Endothelial cell of umbilical vein (primary cell): ENCODE results near the gene KIAA1671. TPM values are rescaled to one million over a fixed set of nuclear protein-coding genes. Genes with fewer than 3 reads are reported as not detected.

Experiments
- BruUV-seq: library from RNA; stranded (reverse); fragments of 400-500 nt; replicated peaks from 2 replicates; lab custom pipeline; 2021; lab: Mats Ljungman, UMichigan
- CTCF ChIA-PET: fragments of 300-600, 350-600 bp; sonication (Branson Sonifier 250); formaldehyde crosslinking; loops from one replicate; lab custom pipeline; 2021; ENCODE audit warnings: antibody characterized with exemption, inconsistent platforms; lab: Charles Lee
- POLR2A ChIA-PET: fragments of 300-600, 350-600 bp; sonication (Branson Sonifier 250); formaldehyde crosslinking; loops from one replicate; lab custom pipeline; 2021; ENCODE audit warnings: antibody characterized with exemption, inconsistent platforms; lab: Charles Lee
- DNase-seq: peaks from one replicate; pipeline ENCODE4 v3.0.0-alpha.2; 2011; ENCODE audit warnings: low read depth, low spot score
- FAIRE-seq: peaks from 2 replicates; lab custom pipeline; 2011; peaks lifted over from hg19 to GRCh38; lab: Jason Lieb, UNC
- H2AFZ ChIP-seq: 2 replicates; pipeline ENCODE4 v1.6.0; 2012; ENCODE audit warnings: low read depth, low read length, control low read depth, inconsistent platforms
- H3K27ac ChIP-seq: 2 replicates; pipeline ENCODE4 v1.5.1; 2011; ENCODE audit warnings: low read depth, mild to moderate bottlenecking, control low read depth, low read length, moderate library complexity; ENCODE audit not compliant: insufficient read depth
- H3K27me3 ChIP-seq, 2 experiments: 2 replicates each; pipeline versions ENCODE4 v1.6.0 to v1.6.1; 2011; ENCODE audit warnings: low read length in 2 of 2, mixed read lengths in 1 of 2; ENCODE audit not compliant: control insufficient read depth in 2 of 2, insufficient read depth in 2 of 2
- H3K36me3 ChIP-seq, 2 experiments: 2 replicates in 1 of 2; 3 replicates in 1 of 2; pipeline ENCODE4 v1.5.1; 2011; ENCODE audit warnings: low read length in 2 of 2, mild to moderate bottlenecking in 1 of 2, moderate library complexity in 1 of 2; ENCODE audit not compliant: control insufficient read depth in 2 of 2, insufficient read depth in 2 of 2; ENCODE audit errors: extremely low read depth in 1 of 2
- H3K4me1 ChIP-seq: 3 replicates; pipeline ENCODE4 v1.5.1; 2011; ENCODE audit warnings: mild to moderate bottlenecking, low read length; ENCODE audit not compliant: control insufficient read depth, insufficient read depth; ENCODE audit errors: extremely low read depth
- H3K4me2 ChIP-seq: 2 replicates; pipeline ENCODE4 v1.6.1; 2011; ENCODE audit warnings: low read length, control low read depth, mixed read lengths; ENCODE audit not compliant: insufficient read depth
- H3K4me3 ChIP-seq, 3 experiments: fragments of 200-600 bp in 1 of 3; sonication (generic), shearing (Covaris generic) in 1 of 3; replicated peaks in 1 of 3; 2 replicates each; pipeline ENCODE4 v1.5.1; 2011 to 2016; ENCODE audit warnings: control low read depth in 3 of 3, low read length in 3 of 3, mild to moderate bottlenecking in 2 of 3, inconsistent platforms in 1 of 3, low read depth in 1 of 3, moderate library complexity in 1 of 3; ENCODE audit not compliant: insufficient read depth in 1 of 3
- H3K79me2 ChIP-seq: 2 replicates; pipeline ENCODE4 v1.6.0; 2012; ENCODE audit warnings: low read length, inconsistent platforms; ENCODE audit not compliant: control insufficient read depth, insufficient read depth
- H3K9ac ChIP-seq: replicated peaks from 2 replicates; pipeline ENCODE3; 2011; ENCODE audit warnings: low read length, control low read depth; ENCODE audit not compliant: insufficient read depth; ENCODE audit errors: extremely low read depth
- H3K9me1 ChIP-seq: replicated peaks from 3 replicates; pipeline ENCODE4 v1.6.0; 2011; ENCODE audit warnings: mild to moderate bottlenecking, low read length; ENCODE audit not compliant: control insufficient read depth, insufficient read depth; ENCODE audit errors: extremely low read depth
- H3K9me3 ChIP-seq: replicated peaks from 2 replicates; pipeline ENCODE4 v1.5.1; 2012; ENCODE audit warnings: low read length, inconsistent platforms; ENCODE audit not compliant: control insufficient read depth, insufficient read depth
- H4K20me1 ChIP-seq: replicated peaks from 2 replicates; pipeline ENCODE3; 2011; ENCODE audit warnings: mild to moderate bottlenecking, low read length; ENCODE audit not compliant: control insufficient read depth, insufficient read depth; ENCODE audit errors: extremely low read depth
- EZH2 ChIP-seq: IDR thresholded peaks from 2 replicates; pipeline ENCODE4 v1.6.1; 2012; ENCODE audit warnings: borderline replicate concordance, low read depth, mild to moderate bottlenecking, moderate library complexity, low read length, inconsistent platforms; ENCODE audit not compliant: severe bottlenecking
- FOS ChIP-seq: IDR thresholded peaks from 2 replicates; pipeline ENCODE4 v1.6.1; 2011; ENCODE audit warnings: mild to moderate bottlenecking, low read length, moderate library complexity, borderline replicate concordance; ENCODE audit not compliant: insufficient read depth
- GATA2 ChIP-seq: IDR thresholded peaks from 2 replicates; pipeline ENCODE4 v1.7.0; 2011; ENCODE audit warnings: low read depth, mild to moderate bottlenecking, moderate library complexity, mixed read lengths, low read length; ENCODE audit not compliant: insufficient read length, insufficient read depth
- JUN ChIP-seq: IDR thresholded peaks from 2 replicates; pipeline ENCODE4 v1.6.1; 2011; ENCODE audit warnings: borderline replicate concordance, low read depth; ENCODE audit not compliant: insufficient read length, insufficient read depth
- MYC ChIP-seq: IDR thresholded peaks from one replicate; pipeline ENCODE4 v1.6.1; 2011; ENCODE audit warnings: mild to moderate bottlenecking, low read depth, low read length
- POLR2A ChIP-seq: IDR thresholded peaks from 2 replicates; pipeline ENCODE4 v1.6.1; 2012; ENCODE audit warnings: low read depth, mild to moderate bottlenecking, control low read depth, low read length
- POLR2AphosphoS5 ChIP-seq: IDR thresholded peaks from 2 replicates; pipeline ENCODE4 v1.6.1; 2012; ENCODE audit warnings: low read depth, mild to moderate bottlenecking, control low read depth, low read length, moderate library complexity; ENCODE audit not compliant: insufficient read depth
- dilution Hi-C: fragments of 300-500 bp; cut with MboI; formaldehyde crosslinking; loops from one replicate; pipeline ENCODE4 v1.15.0; 2019; ENCODE audit warnings: low sequenced_read_pairs; ENCODE audit not compliant: extremely low pct_ligation_motif_present
- intact Hi-C: fragments of 100-400 bp; cut with micrococcal nuclease; formaldehyde crosslinking; loops from one replicate; pipeline ENCODE4 v1.10.0; 2022
- polyA plus RNA-seq, 4 experiments: library from polyadenylated mRNA; depleted of rRNA in 3 of 4; stranded (reverse) in 3 of 4; unstranded in 1 of 4; fragments of >200 nt; gene quantifications; 2 replicates each; pipeline versions ENCODE4 v1.2.1 to v1.2.3, GENCODE V29; 2011 to 2012; ENCODE audit warnings: missing spikeins in 1 of 4
- total RNA-seq: library from RNA; stranded (reverse); gene quantifications from 2 replicates; pipeline ENCODE4 v1.2.3, GENCODE V29; 2021
- TF ChIP-seq, protein P1 (sequence below): IDR thresholded peaks from 2 replicates; pipeline ENCODE4 v1.6.1; 2011; ENCODE audit not compliant: insufficient read depth, insufficient read length
- TF ChIP-seq, protein P2 (sequence below), 2 donors: IDR thresholded peaks; 1 replicate in 1 of 2; 2 replicates in 1 of 2; pipeline ENCODE4 v1.5.1; 2011; ENCODE audit warnings: low read length in 2 of 2, mild to moderate bottlenecking in 2 of 2, moderate library complexity in 2 of 2, control low read depth in 1 of 2, inconsistent platforms in 1 of 2, low read depth in 1 of 2; ENCODE audit not compliant: insufficient read depth in 1 of 2; ENCODE audit errors: extremely low read depth in 1 of 2

The KIAA1671 gene
- total and polyA plus RNA-seq, 2 donors (not counting 3 experiments of a cell fraction or from before 2014, with no cell fraction given): 23.1 to 85.1 TPM

DNA sequence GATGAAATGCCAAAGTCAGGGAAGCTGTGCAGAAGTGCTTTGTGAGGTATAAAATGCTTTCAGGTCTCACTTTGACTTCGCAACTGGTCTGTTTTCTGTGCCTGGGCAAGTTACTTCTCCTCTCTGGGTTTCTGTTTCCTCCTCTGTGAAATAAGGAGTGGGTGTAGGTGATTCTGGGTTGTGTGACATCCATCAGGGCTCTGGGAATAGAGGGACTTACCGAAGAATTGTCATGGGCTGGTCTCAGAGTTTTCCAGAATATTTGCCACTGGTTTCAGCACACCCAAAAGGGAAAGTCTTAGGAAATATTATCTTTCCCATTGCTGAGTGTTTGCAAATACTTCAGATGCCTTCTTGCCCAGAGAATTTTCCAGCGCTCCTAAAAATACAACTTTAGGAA lies 118.4 kb downstream of the KIAA1671 start:
- Histone ChIP-seq H3K27ac (no peak overlapping the region), H3K79me2 (no peaks in the 10 kb centered on the region), H3K4me1 (peaks cover 4% of the 10 kb centered on the region), H3K9ac (no peak overlapping the region), H3K4me2 (no peak overlapping the region), H4K20me1 (no peaks in the 10 kb centered on the region), H3K4me3 (no peak overlapping the region), H3K27me3 (no peaks in the 10 kb centered on the region), H3K36me3 (no peaks in the 10 kb centered on the region), H2AFZ (no peak overlapping the region), H3K9me3 (no peaks in the 10 kb centered on the region), H3K9me1 (no peaks in the 10 kb centered on the region)
- no peak for DNase-seq
- TF ChIP-seq, protein P1, sequence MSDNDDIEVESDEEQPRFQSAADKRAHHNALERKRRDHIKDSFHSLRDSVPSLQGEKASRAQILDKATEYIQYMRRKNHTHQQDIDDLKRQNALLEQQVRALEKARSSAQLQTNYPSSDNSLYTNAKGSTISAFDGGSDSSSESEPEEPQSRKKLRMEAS: no peak
- TF ChIP-seq EZH2 (no peak), POLR2AphosphoS5 (no peak), GATA2 (no peak), MYC (no peak), FOS (no peak), POLR2A (no peak), JUN (no peak)
- TF ChIP-seq, protein P2, sequence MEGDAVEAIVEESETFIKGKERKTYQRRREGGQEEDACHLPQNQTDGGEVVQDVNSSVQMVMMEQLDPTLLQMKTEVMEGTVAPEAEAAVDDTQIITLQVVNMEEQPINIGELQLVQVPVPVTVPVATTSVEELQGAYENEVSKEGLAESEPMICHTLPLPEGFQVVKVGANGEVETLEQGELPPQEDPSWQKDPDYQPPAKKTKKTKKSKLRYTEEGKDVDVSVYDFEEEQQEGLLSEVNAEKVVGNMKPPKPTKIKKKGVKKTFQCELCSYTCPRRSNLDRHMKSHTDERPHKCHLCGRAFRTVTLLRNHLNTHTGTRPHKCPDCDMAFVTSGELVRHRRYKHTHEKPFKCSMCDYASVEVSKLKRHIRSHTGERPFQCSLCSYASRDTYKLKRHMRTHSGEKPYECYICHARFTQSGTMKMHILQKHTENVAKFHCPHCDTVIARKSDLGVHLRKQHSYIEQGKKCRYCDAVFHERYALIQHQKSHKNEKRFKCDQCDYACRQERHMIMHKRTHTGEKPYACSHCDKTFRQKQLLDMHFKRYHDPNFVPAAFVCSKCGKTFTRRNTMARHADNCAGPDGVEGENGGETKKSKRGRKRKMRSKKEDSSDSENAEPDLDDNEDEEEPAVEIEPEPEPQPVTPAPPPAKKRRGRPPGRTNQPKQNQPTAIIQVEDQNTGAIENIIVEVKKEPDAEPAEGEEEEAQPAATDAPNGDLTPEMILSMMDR (IDR thresholded peaks at IDR 0.05; ENCODE audit: extremely low read depth in 1 of 2, insufficient read depth in 1 of 2, low read depth in 1 of 2, low read length in 2 of 2): no peak
- CTCF ChIA-PET: interaction anchor here (0.6 to 1.0 kb wide), 2 partner anchors 9 to 164 kb away, joined by 3 to 4 read pairs; no protein-coding TSS in a partner anchor
- dilution Hi-C loops: no loop called here
- intact Hi-C loops: no loop called here
- FAIRE-seq: no peak
- POLR2A ChIA-PET: no interaction called here
- no TSS peak for BruUV-seq
